Skeletal muscle cell (primary cell): ENCODE data around the gene TYROBP.
"Not testable (repeated sequence)": the region's sequence is repeated elsewhere in the genome, so short reads cannot be mapped to it uniquely, and the experiment has no call there.

Source experiments
- DNase-seq: peaks from one replicate; pipeline ENCODE4 v3.0.0-alpha.2; 2010; ENCODE audit warnings: low read depth
- H3K4me3 ChIP-seq: 2 replicates; pipeline ENCODE4 v1.5.1; 2011; ENCODE audit warnings: low read depth, mild to moderate bottlenecking, control low read depth, low read length, moderate library complexity

The TYROBP gene

GRCh38 chr19:35908010-35908441 lies at the start of gene TYROBP:
TYROBP (minus strand) TSS chr19:35908295; CDS start chr19:35908228, 67 bp downstream.
- no peak for DNase-seq
- H3K4me3 ChIP-seq: no peak within 1 kb of the TSS

- DNase-seq, H3K4me3 ChIP-seq: not testable (repeated sequence)
Measured at GRCh38 chr19:35957411-35957810, 49.3 kb upstream of the TYROBP start.

- DNase-seq: no peak
- no peak overlapping the region for H3K4me3 ChIP-seq
Measured at GRCh38 chr19:35955881-35956634, 48.0 kb upstream of the TYROBP start.

- no peak overlapping the region for H3K4me3 ChIP-seq
- no peak for DNase-seq
Measured at GRCh38 chr19:35949131-35949530, 41.0 kb upstream of the TYROBP start.

- no peak for DNase-seq
- no peak overlapping the region for H3K4me3 ChIP-seq
Measured at GRCh38 chr19:35946203-35946602, 38.1 kb upstream of the TYROBP start.

- no peak overlapping the region for H3K4me3 ChIP-seq
- DNase-seq: no peak
Measured at GRCh38 chr19:35945121-35945790, 37.2 kb upstream of the TYROBP start.

GRCh38 chr19:35944556-35944955 lies 36.5 kb upstream of the TYROBP start:
- no peak overlapping the region for H3K4me3 ChIP-seq

GRCh38 chr19:35943321-35944301 lies 35.5 kb upstream of the TYROBP start:
- H3K4me3 ChIP-seq: no peak overlapping the region
- DNase-seq: no peak

More at GRCh38 chr19:35944556-35944955, 36.5 kb upstream of the TYROBP start:
- no peak for DNase-seq

- H3K4me3 ChIP-seq: no peak overlapping the region
- DNase-seq: no peak
Measured at GRCh38 chr19:35942235-35942634, 34.1 kb upstream of the TYROBP start.

- no peak overlapping the region for H3K4me3 ChIP-seq
Measured at GRCh38 chr19:35940839-35941238, 32.7 kb upstream of the TYROBP start.

GRCh38 chr19:35940078-35940775 lies 32.1 kb upstream of the TYROBP start:
- no peak for DNase-seq
- H3K4me3 ChIP-seq: no peak overlapping the region

More at GRCh38 chr19:35940839-35941238, 32.7 kb upstream of the TYROBP start:
- no peak for DNase-seq

GRCh38 chr19:35939307-35940077 lies 31.4 kb upstream of the TYROBP start:
- H3K4me3 ChIP-seq: no peak overlapping the region
- DNase-seq: no peak

- no peak for DNase-seq
- H3K4me3 ChIP-seq: no peak overlapping the region
Measured at GRCh38 chr19:35938282-35939224, 30.5 kb upstream of the TYROBP start.

- DNase-seq: no peak
- H3K4me3 ChIP-seq: peak overlapping the region; percentile 58
Measured at GRCh38 chr19:35937345-35938281, 29.5 kb upstream of the TYROBP start.

GRCh38 chr19:35936738-35937268 lies 28.7 kb upstream of the TYROBP start:
- DNase-seq: no peak
- H3K4me3 ChIP-seq: peak overlapping the region; percentile 58
